CD4-positive, CD25-positive, alpha-beta regulatory T cell (primary cell): Measurements from ENCODE around the gene ZNF618. TPM values are rescaled to one million over a fixed set of nuclear protein-coding genes. Genes with fewer than 3 reads are reported as not detected.

Source experiments
- ATAC-seq, 2 donors: fragments of 150-1000 bp; cut with Tn5 transposase; one replicate each; pipeline ENCODE4 v1.10.0; 2021; ENCODE audit warnings: low read depth in 2 of 2, moderate number of reproducible peaks in 2 of 2, moderate library complexity in 1 of 2
- DNase-seq, 3 donors: peaks; one replicate each; pipeline versions ENCODE4 v3.0.0 to v3.0.0-alpha.2; 2012 to 2022; ENCODE audit warnings: mixed read lengths in 1 of 3
- H3K27ac ChIP-seq: one replicate; pipeline ENCODE4 v1.7.0; 2013; ENCODE audit warnings: mild to moderate bottlenecking, low read length; ENCODE audit not compliant: insufficient read depth, poor library complexity, severe bottlenecking
- H3K27me3 ChIP-seq: one replicate; pipeline ENCODE4 v1.7.0; 2013; ENCODE audit warnings: low read length; ENCODE audit not compliant: control insufficient read depth, insufficient read depth
- H3K36me3 ChIP-seq: one replicate; pipeline ENCODE4 v1.7.0; 2013; ENCODE audit warnings: mild to moderate bottlenecking, low read length, moderate library complexity; ENCODE audit not compliant: control insufficient read depth, insufficient read depth
- H3K4me1 ChIP-seq: 2 replicates; pipeline ENCODE4 v1.7.0; 2013; ENCODE audit warnings: mild to moderate bottlenecking, low read length; ENCODE audit not compliant: insufficient read depth, control insufficient read depth, poor library complexity, severe bottlenecking
- H3K4me3 ChIP-seq: one replicate; pipeline ENCODE4 v1.7.0; 2013; ENCODE audit warnings: low read depth, mild to moderate bottlenecking, low read length, moderate library complexity
- H3K9me3 ChIP-seq, 2 experiments: 1 replicate in 1 of 2; 2 replicates in 1 of 2; pipeline ENCODE4 v1.7.0; 2013; ENCODE audit warnings: low read length in 2 of 2, mild to moderate bottlenecking in 1 of 2, moderate library complexity in 1 of 2; ENCODE audit not compliant: control insufficient read depth in 2 of 2
- H3K27ac Mint-ChIP-seq, 3 donors: one replicate each; pipeline ENCODE4 v1.8.0; 2020 to 2022; ENCODE audit warnings: mild to moderate bottlenecking in 3 of 3, mixed read lengths in 3 of 3, moderate library complexity in 2 of 3
- H3K27me3 Mint-ChIP-seq: one replicate; pipeline ENCODE4 v1.8.0; 2022; ENCODE audit warnings: mild to moderate bottlenecking, mixed read lengths
- H3K36me3 Mint-ChIP-seq: one replicate; pipeline ENCODE4 v1.8.0; 2020; ENCODE audit warnings: mixed read lengths
- H3K4me1 Mint-ChIP-seq, 4 donors: one replicate each; pipeline ENCODE4 v1.8.0; 2020 to 2022; ENCODE audit warnings: mixed read lengths in 4 of 4, mild to moderate bottlenecking in 1 of 4
- H3K4me3 Mint-ChIP-seq, 4 donors: one replicate each; pipeline ENCODE4 v1.8.0; 2020 to 2022; ENCODE audit warnings: mild to moderate bottlenecking in 4 of 4, mixed read lengths in 4 of 4, moderate library complexity in 3 of 4
- H3K9me3 Mint-ChIP-seq, 7 donors: one replicate each; pipeline ENCODE4 v1.8.0; 2020 to 2022; ENCODE audit warnings: mixed read lengths in 7 of 7, mild to moderate bottlenecking in 3 of 7, moderate library complexity in 2 of 7
- polyA plus RNA-seq, 4 donors: library from polyadenylated mRNA; unstranded; fragments of 300-500 nt; fragmentation: Illumina TruSeq; gene quantifications; one replicate each; pipeline ENCODE4 v1.2.3, GENCODE V29; 2021
- total RNA-seq: library from RNA; stranded (reverse); gene quantifications from one replicate; pipeline ENCODE4 v1.2.3, GENCODE V29; 2022

The ZNF618 gene
- total and polyA plus RNA-seq, 5 donors from 2014 or later: 0.86 TPM; not detected in 4

GRCh38 chr9:113913426-113914195, 37.5 kb downstream of the ZNF618 start:
- no peak for DNase-seq
- Histone ChIP-seq H3K4me3 (no peak overlapping the region), H3K36me3 (no peaks in the 10 kb centered on the region), H3K4me1 (no peaks in the 10 kb centered on the region), H3K9me3 (no peaks in the 10 kb centered on the region), H3K27ac (no peak overlapping the region), H3K27me3 (no peaks in the 10 kb centered on the region)
- H3K27me3 Mint-ChIP-seq: no peaks in the 10 kb centered on the region
- peaks cover 0 to 2% (median 0%) of the 10 kb centered on the region in 7 donors for H3K9me3 Mint-ChIP-seq
- no peaks in the 10 kb centered on the region for H3K36me3 Mint-ChIP-seq
- H3K27ac Mint-ChIP-seq: no peak overlapping the region
- no peaks in the 10 kb centered on the region for H3K4me1 Mint-ChIP-seq
- no peak overlapping the region for H3K4me3 Mint-ChIP-seq
- no peak for ATAC-seq

GRCh38 chr9:113914517-113914916, 38.4 kb downstream of the ZNF618 start:
- Mint-ChIP-seq H3K36me3 (no peaks in the 10 kb centered on the region), H3K4me3 (no peak overlapping the region), H3K9me3 (peaks cover 0 to 2% (median 0%) of the 10 kb centered on the region in 7 donors), H3K27me3 (no peaks in the 10 kb centered on the region), H3K4me1 (no peaks in the 10 kb centered on the region), H3K27ac (no peak overlapping the region)
- no peaks in the 10 kb centered on the region for H3K9me3 ChIP-seq
- no peak for DNase-seq
- ATAC-seq: no peak
- H3K4me3 ChIP-seq: no peak overlapping the region
- no peak overlapping the region for H3K27ac ChIP-seq
- H3K27me3 ChIP-seq: no peaks in the 10 kb centered on the region
- H3K36me3 ChIP-seq: no peaks in the 10 kb centered on the region
- H3K4me1 ChIP-seq: no peaks in the 10 kb centered on the region

GRCh38 chr9:113915817-113916434, 39.8 kb downstream of the ZNF618 start:
- Mint-ChIP-seq H3K27me3 (no peaks in the 10 kb centered on the region), H3K9me3 (peaks cover 0 to 2% (median 0%) of the 10 kb centered on the region in 7 donors), H3K36me3 (no peaks in the 10 kb centered on the region), H3K4me3 (no peak overlapping the region), H3K4me1 (no peaks in the 10 kb centered on the region), H3K27ac (no peak overlapping the region)
- DNase-seq: no peak
- no peaks in the 10 kb centered on the region for H3K27me3 ChIP-seq
- no peaks in the 10 kb centered on the region for H3K9me3 ChIP-seq
- H3K27ac ChIP-seq: no peak overlapping the region
- H3K36me3 ChIP-seq: no peaks in the 10 kb centered on the region
- H3K4me3 ChIP-seq: no peak overlapping the region
- no peaks in the 10 kb centered on the region for H3K4me1 ChIP-seq
- no peak for ATAC-seq

- Mint-ChIP-seq H3K27ac (no peak overlapping the region), H3K36me3 (no peaks in the 10 kb centered on the region), H3K4me1 (no peaks in the 10 kb centered on the region), H3K27me3 (no peaks in the 10 kb centered on the region), H3K4me3 (no peak overlapping the region), H3K9me3 (peaks cover 0 to 2% (median 0%) of the 10 kb centered on the region in 7 donors)
- Histone ChIP-seq H3K27ac (no peak overlapping the region), H3K36me3 (no peaks in the 10 kb centered on the region), H3K27me3 (no peaks in the 10 kb centered on the region), H3K4me1 (no peaks in the 10 kb centered on the region), H3K4me3 (no peak overlapping the region), H3K9me3 (no peaks in the 10 kb centered on the region)
- no peak for DNase-seq
- ATAC-seq: no peak
These were observed 40.8 kb downstream of the ZNF618 start for GRCh38 chr9:113916931-113917330.

GRCh38 chr9:113918697-113919350, 42.7 kb downstream of the ZNF618 start:
- Histone ChIP-seq H3K27ac (no peak overlapping the region), H3K27me3 (no peaks in the 10 kb centered on the region), H3K4me3 (no peak overlapping the region), H3K4me1 (no peaks in the 10 kb centered on the region), H3K9me3 (no peaks in the 10 kb centered on the region), H3K36me3 (no peaks in the 10 kb centered on the region)
- DNase-seq (no peak), ATAC-seq (no peak)
- Mint-ChIP-seq H3K4me3 (no peak overlapping the region), H3K36me3 (no peaks in the 10 kb centered on the region), H3K9me3 (peaks cover 0 to 4% (median 0%) of the 10 kb centered on the region in 7 donors), H3K27me3 (peaks cover 8% of the 10 kb centered on the region), H3K4me1 (no peaks in the 10 kb centered on the region), H3K27ac (no peak overlapping the region)

GRCh38 chr9:113919382-113919781, 43.3 kb downstream of the ZNF618 start:
- Mint-ChIP-seq H3K4me1 (no peaks in the 10 kb centered on the region), H3K27me3 (peaks cover 11% of the 10 kb centered on the region), H3K27ac (no peak overlapping the region), H3K9me3 (peaks cover 0 to 4% (median 2%) of the 10 kb centered on the region in 7 donors), H3K4me3 (no peak overlapping the region), H3K36me3 (no peaks in the 10 kb centered on the region)
- Histone ChIP-seq H3K9me3 (no peaks in the 10 kb centered on the region), H3K27me3 (no peaks in the 10 kb centered on the region), H3K27ac (no peak overlapping the region), H3K4me3 (no peak overlapping the region), H3K4me1 (no peaks in the 10 kb centered on the region), H3K36me3 (no peaks in the 10 kb centered on the region)
- ATAC-seq (no peak), DNase-seq (no peak)

- DNase-seq (no peak), ATAC-seq (no peak)
- Mint-ChIP-seq H3K36me3 (no peaks in the 10 kb centered on the region), H3K27me3 (peaks cover 11% of the 10 kb centered on the region), H3K9me3 (peaks cover 0 to 6% (median 3%) of the 10 kb centered on the region in 7 donors), H3K4me1 (no peaks in the 10 kb centered on the region), H3K27ac (no peak overlapping the region), H3K4me3 (no peak overlapping the region)
- no peaks in the 10 kb centered on the region for H3K4me1 ChIP-seq
- H3K27ac ChIP-seq: no peak overlapping the region
- H3K4me3 ChIP-seq: no peak overlapping the region
- no peaks in the 10 kb centered on the region for H3K27me3 ChIP-seq
- no peaks in the 10 kb centered on the region for H3K9me3 ChIP-seq
- no peaks in the 10 kb centered on the region for H3K36me3 ChIP-seq
These were observed 43.8 kb downstream of the ZNF618 start for GRCh38 chr9:113919871-113920270.
